Measurements from ENCODE around the gene MRPL10.

The MRPL10 gene

DNA sequence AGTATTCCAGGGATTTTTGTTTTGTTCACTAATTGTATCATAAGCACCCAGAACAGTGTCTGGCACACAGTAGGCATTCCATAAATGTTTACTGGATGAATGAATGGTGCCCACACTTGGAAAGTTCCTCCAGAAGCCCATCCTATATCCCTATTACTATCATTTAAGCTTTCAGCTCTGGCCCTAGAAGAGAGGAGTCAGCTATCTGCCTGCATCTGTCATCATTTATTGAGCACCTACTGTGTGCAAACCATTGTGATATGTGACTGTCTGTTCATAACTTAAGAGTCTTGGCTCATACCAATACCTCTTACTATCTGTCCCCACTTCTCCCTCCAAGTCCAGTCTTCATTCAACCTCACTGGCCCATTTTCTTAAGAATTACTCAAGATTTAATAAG, 39.7 kb upstream of the MRPL10 start:
- Histone ChIP-seq H3K9ac (ENCODE audit: low read depth, low read length) (no peak overlapping the region), H3K4me3 (ENCODE audit: low read length) (no peak overlapping the region), H3K4me1 (ENCODE audit: control insufficient read depth, insufficient read depth, low read length) (no peaks in the 10 kb centered on the region), H3K4me2 (ENCODE audit: low read length) (no peak overlapping the region), H3K27me3 (ENCODE audit: control insufficient read depth, insufficient read depth, low read length) (peaks cover 74% of the 10 kb centered on the region), H3K9me3 (replicated peaks; ENCODE audit: low read length) (no peaks in the 10 kb centered on the region), H3K36me3 (ENCODE audit: insufficient read depth, low read length) (no peaks in the 10 kb centered on the region)

DNA sequence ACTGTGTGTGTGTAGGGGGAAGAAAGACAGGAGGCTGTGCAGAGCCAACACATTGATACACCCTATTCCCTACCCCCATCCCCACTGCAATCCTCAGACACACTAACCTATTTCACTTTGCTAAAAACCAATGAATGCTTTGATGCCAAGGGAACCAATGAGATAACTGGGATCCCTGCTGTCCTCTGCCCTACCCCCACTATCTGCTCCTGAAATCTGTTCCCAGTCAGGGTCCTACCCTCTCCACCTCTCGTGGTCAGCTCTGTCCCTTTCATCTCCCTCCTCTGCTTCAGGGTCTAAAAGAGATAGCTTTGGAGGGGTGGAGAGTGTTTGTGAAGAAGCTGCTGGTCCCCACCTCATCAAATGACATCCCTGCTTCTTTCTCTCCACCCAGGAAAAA, 38.7 kb upstream of the MRPL10 start:
- Histone ChIP-seq H3K9me3 (replicated peaks; ENCODE audit: low read length) (no peaks in the 10 kb centered on the region), H3K4me2 (ENCODE audit: low read length) (no peak overlapping the region), H3K9ac (ENCODE audit: low read depth, low read length) (no peak overlapping the region), H3K27me3 (ENCODE audit: control insufficient read depth, insufficient read depth, low read length) (peaks cover 68% of the 10 kb centered on the region), H3K36me3 (ENCODE audit: insufficient read depth, low read length) (no peaks in the 10 kb centered on the region), H3K4me1 (ENCODE audit: control insufficient read depth, insufficient read depth, low read length) (peaks cover 3% of the 10 kb centered on the region), H3K4me3 (ENCODE audit: low read length) (no peak overlapping the region)

DNA sequence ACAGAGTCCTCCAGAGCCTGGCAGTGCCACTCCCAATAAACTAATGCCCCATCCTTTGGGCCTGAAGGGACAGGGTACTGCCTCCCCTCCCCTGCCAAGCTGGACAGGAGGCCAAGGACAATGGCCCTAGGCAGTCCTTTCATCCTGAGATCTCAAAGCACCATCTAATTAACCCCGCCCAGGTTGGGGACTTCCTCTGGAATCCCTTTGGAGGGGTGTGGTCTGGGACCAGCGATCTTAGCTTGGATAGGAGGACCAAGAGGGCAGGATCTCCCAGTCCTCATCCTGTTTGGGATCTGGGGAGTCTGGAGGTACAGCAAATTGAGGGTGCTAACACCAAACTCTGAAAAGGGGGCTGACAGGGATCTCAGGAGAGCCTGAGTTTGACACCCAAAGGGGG, 37.8 kb upstream of the MRPL10 start:
- Histone ChIP-seq H3K4me2 (ENCODE audit: low read length) (no peak overlapping the region), H3K4me1 (ENCODE audit: control insufficient read depth, insufficient read depth, low read length) (peaks cover 10% of the 10 kb centered on the region), H3K9ac (ENCODE audit: low read depth, low read length) (no peak overlapping the region), H3K27me3 (ENCODE audit: control insufficient read depth, insufficient read depth, low read length) (peaks cover 59% of the 10 kb centered on the region), H3K9me3 (replicated peaks; ENCODE audit: low read length) (no peaks in the 10 kb centered on the region), H3K36me3 (ENCODE audit: insufficient read depth, low read length) (no peaks in the 10 kb centered on the region), H3K4me3 (ENCODE audit: low read length) (no peak overlapping the region)

DNA sequence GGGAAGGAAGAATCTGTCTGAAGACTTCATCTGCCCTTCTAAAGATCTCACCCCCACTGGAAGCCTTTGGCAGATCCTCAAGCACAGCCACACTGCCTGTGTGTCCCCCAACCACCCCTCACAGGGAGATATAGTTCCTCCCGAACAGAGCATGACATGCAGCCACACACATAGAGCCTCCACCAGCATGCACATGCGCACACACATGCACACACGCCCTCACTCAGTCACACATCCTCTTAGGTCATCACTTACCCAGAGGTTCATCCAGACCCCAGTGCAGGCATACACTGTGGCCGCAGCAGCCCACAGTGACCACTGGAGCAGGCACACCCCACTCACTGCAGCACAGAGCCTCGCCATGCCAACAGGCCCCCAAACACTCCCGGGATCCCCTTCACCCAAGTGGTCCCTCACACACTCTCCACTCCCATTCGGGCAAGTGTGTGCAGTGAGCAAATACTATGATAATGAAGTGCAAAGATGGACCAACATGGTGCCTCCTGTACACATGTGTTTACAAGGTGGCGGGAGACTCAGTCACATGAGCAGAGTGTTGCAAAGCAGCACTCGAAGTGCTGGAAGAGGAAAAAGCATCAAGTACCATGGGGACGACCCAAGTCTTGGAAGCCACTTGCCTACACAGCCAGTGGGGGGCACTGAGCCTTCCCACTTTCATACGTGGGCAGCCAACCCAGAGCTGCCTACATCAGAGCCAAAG, 36.6 kb upstream of the MRPL10 start:
- H3K9me3 ChIP-seq (replicated peaks; ENCODE audit: low read length) = no peaks in the 10 kb centered on the region
- no peak overlapping the region for H3K4me2 ChIP-seq (ENCODE audit: low read length)
- no peaks in the 10 kb centered on the region for H3K36me3 ChIP-seq (ENCODE audit: insufficient read depth, low read length)
- H3K9ac ChIP-seq (ENCODE audit: low read depth, low read length) = no peak overlapping the region
- no peak overlapping the region for H3K4me3 ChIP-seq (ENCODE audit: low read length)
- peaks cover 49% of the 10 kb centered on the region for H3K27me3 ChIP-seq (ENCODE audit: control insufficient read depth, insufficient read depth, low read length)
- H3K4me1 ChIP-seq (ENCODE audit: control insufficient read depth, insufficient read depth, low read length) = peaks cover 14% of the 10 kb centered on the region

DNA sequence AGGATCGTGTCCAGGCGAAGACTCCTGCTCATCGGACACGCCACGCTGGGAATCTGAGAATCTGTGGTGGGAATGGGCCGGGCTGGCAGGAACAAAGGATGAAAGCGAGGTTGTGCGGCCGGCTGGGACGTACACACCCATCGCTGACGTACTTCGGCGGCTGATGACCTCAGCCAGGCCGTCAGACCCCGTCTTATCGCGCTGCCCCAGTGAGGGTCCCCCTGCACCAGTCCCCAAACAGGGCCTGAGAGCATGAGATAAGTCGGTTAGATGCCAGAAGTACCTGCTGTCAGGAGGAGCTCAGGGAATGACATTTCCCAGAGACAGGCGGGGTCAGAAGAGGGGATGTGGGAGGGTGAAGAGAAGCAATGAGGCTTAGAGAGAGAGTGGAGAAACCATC, 35.6 kb upstream of the MRPL10 start:
- Histone ChIP-seq H3K9me3 (replicated peaks; ENCODE audit: low read length) (no peaks in the 10 kb centered on the region), H3K27me3 (ENCODE audit: control insufficient read depth, insufficient read depth, low read length) (peaks cover 39% of the 10 kb centered on the region), H3K4me2 (ENCODE audit: low read length) (no peak overlapping the region), H3K4me1 (ENCODE audit: control insufficient read depth, insufficient read depth, low read length) (peaks cover 21% of the 10 kb centered on the region), H3K9ac (ENCODE audit: low read depth, low read length) (no peak overlapping the region), H3K36me3 (ENCODE audit: insufficient read depth, low read length) (no peaks in the 10 kb centered on the region), H3K4me3 (ENCODE audit: low read length) (no peak overlapping the region)

DNA sequence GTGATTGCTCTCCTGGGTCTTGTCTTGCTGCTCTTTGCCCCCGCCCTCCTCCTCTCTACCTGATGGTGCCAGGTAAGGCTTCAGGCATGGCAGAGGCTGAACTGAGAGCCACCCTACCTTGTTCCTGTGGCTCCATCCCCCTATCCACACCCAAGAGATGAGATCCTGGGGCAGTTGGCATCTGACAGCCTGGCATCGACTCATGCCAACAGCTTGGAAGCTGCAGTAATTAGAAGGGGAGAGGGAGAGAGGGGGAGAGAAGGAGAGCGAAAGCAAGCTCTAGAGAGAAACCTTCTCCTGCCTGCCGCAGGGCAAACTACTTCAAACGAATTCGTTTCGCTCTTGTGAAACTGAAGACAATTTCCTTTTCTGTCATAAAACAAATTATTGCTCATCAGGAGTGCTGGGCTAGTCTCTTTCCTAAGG, 33.5 kb upstream of the MRPL10 start:
- no peak overlapping the region for H3K4me3 ChIP-seq (ENCODE audit: low read length)
- H3K9me3 ChIP-seq (replicated peaks; ENCODE audit: low read length) = no peaks in the 10 kb centered on the region
- peaks cover 20% of the 10 kb centered on the region for H3K27me3 ChIP-seq (ENCODE audit: control insufficient read depth, insufficient read depth, low read length)
- no peak overlapping the region for H3K9ac ChIP-seq (ENCODE audit: low read depth, low read length)
- H3K4me2 ChIP-seq (ENCODE audit: low read length) = peak overlapping the region; percentile 64
- no peaks in the 10 kb centered on the region for H3K36me3 ChIP-seq (ENCODE audit: insufficient read depth, low read length)
- H3K4me1 ChIP-seq (ENCODE audit: control insufficient read depth, insufficient read depth, low read length) = peaks cover 21% of the 10 kb centered on the region

DNA sequence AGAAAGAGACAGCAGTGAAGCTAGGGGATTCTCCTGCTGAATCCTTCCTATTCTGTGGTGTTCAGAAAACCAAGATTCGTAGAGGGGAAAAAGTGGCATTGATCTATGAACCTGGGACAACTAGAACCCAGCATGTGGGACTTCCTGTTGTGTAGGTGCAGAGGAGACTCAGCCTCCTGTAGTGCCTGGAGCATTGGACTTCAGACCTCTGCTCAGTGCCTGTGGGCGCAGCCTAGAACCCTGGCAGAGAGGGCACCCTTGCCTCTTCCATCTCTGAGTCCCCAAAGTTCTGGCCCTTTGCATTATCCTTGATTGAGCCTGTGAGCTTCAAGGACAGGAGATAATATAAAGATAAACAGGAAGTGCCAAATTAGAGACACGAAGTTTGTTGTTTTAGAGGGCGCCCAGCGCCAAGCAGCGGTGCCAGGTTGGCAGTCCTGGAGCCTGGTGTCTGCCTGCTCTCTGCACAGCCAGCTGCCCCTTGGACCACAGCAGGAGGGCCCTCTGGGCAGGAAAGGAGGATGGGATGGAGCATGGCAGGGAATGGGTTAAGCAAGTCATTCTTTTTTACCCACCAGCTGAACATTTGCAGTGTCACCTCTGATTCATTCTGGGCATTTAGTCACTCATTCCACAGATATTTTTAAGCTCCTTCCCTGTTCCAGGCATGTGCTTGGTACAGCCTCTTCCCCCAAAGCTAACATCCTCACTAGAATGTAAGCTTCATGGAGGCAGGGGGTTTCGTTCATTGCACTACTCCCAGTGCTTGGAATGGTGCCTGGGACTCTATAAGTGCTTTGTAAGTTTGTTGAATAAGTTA, 31.5 kb upstream of the MRPL10 start:
- Histone ChIP-seq H3K9ac (ENCODE audit: low read depth, low read length) (peak overlapping the region; percentile 58), H3K4me1 (ENCODE audit: control insufficient read depth, insufficient read depth, low read length) (peaks cover 21% of the 10 kb centered on the region), H3K36me3 (ENCODE audit: insufficient read depth, low read length) (no peaks in the 10 kb centered on the region), H3K9me3 (replicated peaks; ENCODE audit: low read length) (no peaks in the 10 kb centered on the region), H3K4me2 (ENCODE audit: low read length) (peak overlapping the region; percentile 55), H3K4me3 (ENCODE audit: low read length) (peak overlapping the region; percentile 6), H3K27me3 (ENCODE audit: control insufficient read depth, insufficient read depth, low read length) (peaks cover 5% of the 10 kb centered on the region)

DNA sequence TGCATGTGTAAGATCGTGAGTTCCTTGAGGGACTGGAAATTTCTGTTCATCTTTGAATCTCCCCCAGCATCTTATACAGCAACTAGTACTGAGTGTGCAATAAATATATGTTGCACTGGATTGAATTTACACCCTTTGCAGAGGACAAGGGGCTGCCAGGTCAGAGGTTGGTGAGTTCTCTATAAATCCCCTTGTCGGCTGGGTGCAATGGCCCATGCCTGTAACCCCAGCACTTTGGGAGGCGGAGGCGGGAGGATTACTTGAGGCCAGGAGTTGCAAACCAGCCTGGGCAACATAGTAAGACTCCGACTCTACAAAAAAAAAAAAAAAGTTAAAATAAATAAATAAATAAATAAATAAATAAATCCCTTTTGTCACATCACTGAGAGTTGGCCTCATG, 29.0 kb upstream of the MRPL10 start:
- Histone ChIP-seq H3K27me3 (ENCODE audit: control insufficient read depth, insufficient read depth, low read length) (peaks cover 18% of the 10 kb centered on the region), H3K4me3 (ENCODE audit: low read length) (no peak overlapping the region), H3K4me1 (ENCODE audit: control insufficient read depth, insufficient read depth, low read length) (peaks cover 27% of the 10 kb centered on the region), H3K36me3 (ENCODE audit: insufficient read depth, low read length) (no peaks in the 10 kb centered on the region), H3K9ac (ENCODE audit: low read depth, low read length) (no peak overlapping the region), H3K4me2 (ENCODE audit: low read length) (no peak overlapping the region), H3K9me3 (replicated peaks; ENCODE audit: low read length) (no peaks in the 10 kb centered on the region)

DNA sequence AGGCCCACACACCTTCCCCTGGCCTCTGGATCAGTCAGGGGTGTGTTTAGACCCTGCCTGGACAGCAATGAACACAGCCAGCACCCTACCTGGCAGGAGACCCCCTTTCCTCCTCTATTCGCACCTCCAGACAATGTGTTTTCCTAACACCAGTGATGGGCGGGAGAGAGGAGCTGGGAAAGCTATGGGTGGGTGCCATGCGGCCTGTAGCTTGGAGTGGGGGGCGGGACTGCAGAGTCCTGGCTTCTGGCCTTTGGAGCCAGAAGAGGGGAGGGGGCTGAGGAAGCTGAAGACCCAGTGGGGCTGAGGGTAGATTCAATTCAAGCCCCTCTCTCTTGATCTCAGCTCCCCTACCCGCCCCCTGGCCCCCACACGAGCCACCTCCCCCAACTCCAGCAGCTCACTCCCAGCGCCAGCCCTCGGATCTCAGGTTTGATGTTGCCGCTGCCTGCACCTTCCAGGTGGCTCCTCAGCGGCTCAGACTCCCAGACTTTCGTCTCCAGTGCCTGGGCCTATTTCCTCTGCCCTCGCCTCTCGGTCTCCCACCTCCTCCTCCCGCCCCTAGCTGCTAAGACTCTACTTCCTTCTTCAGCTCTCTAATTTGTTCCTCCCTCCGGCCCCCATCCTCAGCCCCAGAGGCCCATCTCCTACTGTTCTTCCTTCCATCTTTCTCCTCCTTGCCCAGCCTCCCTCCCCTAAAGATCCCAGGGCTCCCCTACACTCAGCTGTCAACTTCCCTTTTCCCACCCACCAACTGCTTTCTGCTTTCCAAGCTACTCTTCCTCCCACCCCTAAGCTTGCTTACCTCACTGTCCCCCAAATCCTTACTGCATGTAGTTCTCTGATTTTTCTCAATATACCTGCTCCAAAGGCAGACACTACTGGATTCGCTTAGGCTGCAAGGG, 26.5 kb upstream of the MRPL10 start:
- peaks cover 44% of the 10 kb centered on the region for H3K27me3 ChIP-seq (ENCODE audit: control insufficient read depth, insufficient read depth, low read length)
- no peaks in the 10 kb centered on the region for H3K9me3 ChIP-seq (replicated peaks; ENCODE audit: low read length)

DNA sequence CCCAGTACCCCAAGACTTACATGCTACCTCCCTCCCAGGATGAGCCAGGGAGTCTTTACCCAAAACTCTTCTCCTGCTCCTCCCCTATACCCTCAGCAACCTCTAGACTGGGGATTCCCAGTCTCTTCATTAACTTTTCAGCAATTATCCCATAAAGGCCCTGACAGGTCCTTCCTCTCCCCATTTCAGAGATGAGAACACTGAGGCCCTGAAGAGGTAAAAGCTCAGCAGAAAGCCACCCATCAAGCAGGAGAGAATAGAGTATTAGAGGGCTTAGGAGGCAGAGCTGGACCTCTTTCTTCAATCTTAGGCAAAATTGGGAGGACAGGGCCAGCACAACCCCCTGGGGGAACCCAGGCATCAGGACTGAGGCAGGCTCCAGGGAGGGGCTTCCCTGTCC, 25.5 kb upstream of the MRPL10 start:
- H3K9me3 ChIP-seq (replicated peaks; ENCODE audit: low read length) = no peaks in the 10 kb centered on the region
- H3K9ac ChIP-seq (ENCODE audit: low read depth, low read length) = no peak overlapping the region
- peaks cover 53% of the 10 kb centered on the region for H3K27me3 ChIP-seq (ENCODE audit: control insufficient read depth, insufficient read depth, low read length)
- no peak overlapping the region for H3K4me2 ChIP-seq (ENCODE audit: low read length)
- H3K4me1 ChIP-seq (ENCODE audit: control insufficient read depth, insufficient read depth, low read length) = peaks cover 5% of the 10 kb centered on the region
- no peak overlapping the region for H3K4me3 ChIP-seq (ENCODE audit: low read length)
- H3K36me3 ChIP-seq (ENCODE audit: insufficient read depth, low read length) = no peaks in the 10 kb centered on the region

More for the DNA sequence above, 26.5 kb upstream of the MRPL10 start:
- Histone ChIP-seq H3K4me2 (ENCODE audit: low read length) (no peak overlapping the region), H3K9ac (ENCODE audit: low read depth, low read length) (no peak overlapping the region), H3K36me3 (ENCODE audit: insufficient read depth, low read length) (no peaks in the 10 kb centered on the region), H3K4me3 (ENCODE audit: low read length) (no peak overlapping the region), H3K4me1 (ENCODE audit: control insufficient read depth, insufficient read depth, low read length) (peaks cover 11% of the 10 kb centered on the region)

DNA sequence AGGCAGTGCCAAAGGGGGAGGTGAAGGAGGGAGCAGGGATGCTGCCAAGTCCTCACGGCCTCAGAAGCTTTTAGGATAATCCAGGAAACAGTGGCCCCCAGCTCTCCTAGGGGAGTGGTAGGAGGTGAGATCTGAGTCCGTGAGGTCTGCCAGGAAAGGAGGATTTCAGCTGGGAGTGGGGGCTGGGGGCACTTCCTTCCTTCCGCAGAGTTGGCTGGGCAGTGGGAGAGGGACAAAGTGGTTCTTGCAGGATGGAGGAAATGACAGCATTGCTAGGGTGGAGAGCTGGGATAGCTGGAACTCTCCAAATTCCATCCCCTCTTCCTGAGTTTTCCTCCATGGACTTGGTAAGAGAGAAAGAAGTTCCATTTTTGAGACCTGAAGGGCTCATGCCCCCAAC, 24.4 kb upstream of the MRPL10 start:
- no peaks in the 10 kb centered on the region for H3K9me3 ChIP-seq (replicated peaks; ENCODE audit: low read length)
- no peak overlapping the region for H3K9ac ChIP-seq (ENCODE audit: low read depth, low read length)
- peaks cover 11% of the 10 kb centered on the region for H3K4me1 ChIP-seq (ENCODE audit: control insufficient read depth, insufficient read depth, low read length)
- H3K36me3 ChIP-seq (ENCODE audit: insufficient read depth, low read length) = no peaks in the 10 kb centered on the region
- H3K4me2 ChIP-seq (ENCODE audit: low read length) = no peak overlapping the region
- peaks cover 59% of the 10 kb centered on the region for H3K27me3 ChIP-seq (ENCODE audit: control insufficient read depth, insufficient read depth, low read length)
- no peak overlapping the region for H3K4me3 ChIP-seq (ENCODE audit: low read length)
